Esophagus muscularis mucosa (tissue), 3 donors: ENCODE results near the gene ZNF423.

Experiments
- CTCF ChIP-seq, 3 experiments: fragments of 200-600 bp in 2 of 3; fragments of 450-650 bp in 1 of 3; sonication (generic) in 2 of 3; IDR thresholded peaks; one replicate each; pipeline ENCODE4 v1.5.1; 2017 to 2019; ENCODE audit warnings: antibody characterized with exemption in 3 of 3, mild to moderate bottlenecking in 2 of 3, moderate library complexity in 1 of 3
- EP300 ChIP-seq: sonication (generic); formaldehyde crosslinking; IDR thresholded peaks from one replicate; pipeline ENCODE4 v1.6.1; 2017; ENCODE audit warnings: antibody characterized with exemption

DNA sequence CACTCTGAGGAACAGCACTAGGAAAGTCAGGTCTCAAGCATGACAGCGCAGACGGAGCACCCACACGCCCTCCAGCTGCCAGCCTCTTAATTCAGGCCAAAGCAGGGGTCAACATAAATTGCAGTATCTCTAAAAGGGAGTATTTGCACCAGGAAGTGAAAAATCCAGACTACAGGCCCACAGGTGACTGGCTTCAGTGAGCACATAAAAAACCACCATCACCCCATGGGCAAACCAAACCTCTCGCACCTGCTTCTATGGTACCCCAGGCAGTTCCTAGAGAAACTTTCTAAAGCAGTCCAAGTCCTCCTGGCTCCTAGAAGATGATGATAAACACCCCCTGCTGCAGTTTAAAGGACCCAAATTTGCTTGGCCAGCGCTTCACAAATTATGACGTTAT is 129.8 kb downstream of the ZNF423 start:
- TF ChIP-seq CTCF (IDR thresholded peaks at IDR 0.05): no peak
- TF ChIP-seq EP300: no peak
